Ectodermal cell (in vitro differentiated cells): ENCODE data around the gene DIP2C.
"Not testable (repeated sequence)": the region's sequence is repeated elsewhere in the genome, so short reads cannot be mapped to it uniquely, and the experiment has no call there.

Source experiments
- H3K27ac ChIP-seq: 2 replicates; pipeline ENCODE4 v1.7.0; 2013; ENCODE audit warnings: mild to moderate bottlenecking, low read depth, low read length; ENCODE audit not compliant: insufficient read depth, poor library complexity, severe bottlenecking
- H3K27me3 ChIP-seq: 2 replicates; pipeline ENCODE4 v1.7.0; 2013; ENCODE audit warnings: mild to moderate bottlenecking, low read length; ENCODE audit not compliant: insufficient read depth, control insufficient read depth, poor library complexity, severe bottlenecking
- H3K36me3 ChIP-seq: one replicate; pipeline ENCODE4 v1.7.0; 2013; ENCODE audit warnings: low read length; ENCODE audit not compliant: control insufficient read depth, insufficient read depth
- H3K4me1 ChIP-seq: one replicate; pipeline ENCODE4 v1.7.0; 2013; ENCODE audit warnings: low read length; ENCODE audit not compliant: control insufficient read depth, insufficient read depth
- H3K4me3 ChIP-seq: 2 replicates; pipeline ENCODE4 v1.7.0; 2013; ENCODE audit warnings: low read depth, low read length, control low read depth; ENCODE audit not compliant: insufficient read depth
- H3K9me3 ChIP-seq: 2 replicates; pipeline ENCODE4 v1.7.0; 2013; ENCODE audit warnings: mild to moderate bottlenecking, low read length, moderate library complexity; ENCODE audit not compliant: control insufficient read depth
- WGBS, 2 experiments: methylation state at CpG; one replicate each; pipeline ENCODE4 v1.1.7; 2013; ENCODE audit warnings: missing lambda C conversion rate in 2 of 2; 5-methylcytosine and 5-hydroxymethylcytosine counted together

DIP2C gene

DNA sequence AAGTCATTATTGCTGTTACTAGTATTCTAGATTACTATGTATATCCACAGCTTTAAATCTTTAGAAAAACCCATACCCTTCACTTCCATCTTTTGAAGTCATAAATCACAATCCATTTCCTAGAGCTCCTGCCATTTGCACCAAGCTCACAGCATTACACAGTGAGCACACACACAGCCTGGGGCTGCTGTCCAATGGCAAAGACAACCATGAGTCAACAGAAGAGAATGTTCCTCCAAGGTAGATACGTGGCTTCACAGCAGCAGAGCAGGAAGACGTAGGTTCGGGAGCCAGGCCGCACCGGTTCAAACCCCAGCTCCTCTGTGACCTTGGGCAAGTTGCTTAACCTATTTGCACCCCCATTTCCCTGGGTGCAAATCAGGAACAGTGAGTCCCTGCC is 234.6 kb downstream of the DIP2C start:
- H3K4me3 ChIP-seq: no peak overlapping the region
- no peak overlapping the region for H3K27ac ChIP-seq
- H3K4me1 ChIP-seq: no peaks in the 10 kb centered on the region
- H3K36me3 ChIP-seq: no peaks in the 10 kb centered on the region
- H3K9me3 ChIP-seq: no peaks in the 10 kb centered on the region
- 94 to 97% methylated on average over 5 of the region's 5 CpGs for WGBS, 2 experiments
- H3K27me3 ChIP-seq: no peaks in the 10 kb centered on the region

DNA sequence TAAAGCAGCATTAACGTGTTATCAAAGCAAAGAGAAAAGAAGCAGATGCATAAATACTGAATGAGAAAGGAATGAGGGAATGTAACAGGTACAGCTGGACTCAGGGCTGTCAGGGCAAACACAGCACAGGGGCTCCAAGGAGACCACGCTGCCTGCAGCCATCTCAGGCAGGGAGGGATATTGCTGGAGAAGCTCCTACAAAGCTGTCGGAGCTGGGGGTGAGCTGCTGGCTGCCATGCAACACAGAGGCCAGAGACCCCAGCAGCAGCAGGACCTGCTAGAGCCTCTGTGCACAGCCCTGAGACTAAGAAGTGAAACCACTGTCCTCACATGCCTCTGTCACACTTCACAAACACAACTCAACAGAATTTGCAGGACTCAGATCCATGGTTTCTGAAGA is 235.8 kb downstream of the DIP2C start:
- H3K36me3 ChIP-seq: no peaks in the 10 kb centered on the region
- 81 to 86% methylated on average over 3 of the region's 3 CpGs for WGBS, 2 experiments
- H3K4me1 ChIP-seq: no peaks in the 10 kb centered on the region
- H3K27me3 ChIP-seq: no peaks in the 10 kb centered on the region
- no peak overlapping the region for H3K4me3 ChIP-seq
- H3K9me3 ChIP-seq: no peaks in the 10 kb centered on the region
- H3K27ac ChIP-seq: no peak overlapping the region

DNA sequence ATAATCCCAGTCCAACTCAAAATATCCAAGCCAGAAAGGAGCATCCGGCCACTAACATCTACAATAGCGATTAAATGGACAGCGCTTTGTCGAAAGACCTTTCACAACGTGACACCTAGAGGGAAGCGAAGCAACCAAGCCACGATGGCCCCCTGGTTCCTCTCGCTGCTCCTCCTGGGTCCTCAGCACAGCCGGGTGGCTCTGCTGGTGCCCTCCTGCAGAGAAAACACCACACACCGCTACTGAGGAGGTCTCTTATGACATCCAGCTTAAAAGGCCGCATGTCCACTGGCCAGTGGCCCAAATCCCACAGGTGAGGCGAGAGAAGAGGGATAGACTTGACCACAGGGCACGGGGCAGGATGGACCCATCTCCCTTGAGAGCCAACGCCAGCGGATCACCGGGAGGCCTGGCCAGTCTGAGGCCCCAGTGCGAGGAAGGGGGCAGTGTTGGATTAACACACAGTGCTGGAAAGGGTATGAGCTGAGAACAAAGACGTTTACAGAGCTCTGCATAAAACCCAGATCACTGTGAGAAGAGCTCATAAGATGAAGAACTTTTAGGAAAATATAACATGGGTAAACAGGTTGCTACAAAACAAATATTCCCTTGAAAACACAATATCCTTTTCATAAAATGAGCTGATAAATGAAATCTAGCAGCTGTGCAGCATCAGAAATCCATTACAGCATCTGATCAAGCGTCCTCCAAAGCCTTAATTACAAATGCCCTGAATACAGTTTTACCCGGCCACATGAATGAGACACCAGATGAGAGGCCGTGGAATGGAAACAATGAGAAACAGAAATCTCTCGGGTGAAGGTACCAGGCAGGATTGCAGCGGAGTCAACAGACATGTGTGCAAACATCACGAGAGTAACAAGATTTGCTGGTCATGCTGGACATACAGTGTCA is 236.7 kb downstream of the DIP2C start:
- H3K27ac ChIP-seq: no peak overlapping the region
- no peaks in the 10 kb centered on the region for H3K9me3 ChIP-seq
- WGBS, 2 experiments: 92% methylated on average over 24 of the region's 24 CpGs
- no peaks in the 10 kb centered on the region for H3K27me3 ChIP-seq
- H3K36me3 ChIP-seq: no peaks in the 10 kb centered on the region
- H3K4me1 ChIP-seq: no peaks in the 10 kb centered on the region
- H3K4me3 ChIP-seq: no peak overlapping the region

DNA sequence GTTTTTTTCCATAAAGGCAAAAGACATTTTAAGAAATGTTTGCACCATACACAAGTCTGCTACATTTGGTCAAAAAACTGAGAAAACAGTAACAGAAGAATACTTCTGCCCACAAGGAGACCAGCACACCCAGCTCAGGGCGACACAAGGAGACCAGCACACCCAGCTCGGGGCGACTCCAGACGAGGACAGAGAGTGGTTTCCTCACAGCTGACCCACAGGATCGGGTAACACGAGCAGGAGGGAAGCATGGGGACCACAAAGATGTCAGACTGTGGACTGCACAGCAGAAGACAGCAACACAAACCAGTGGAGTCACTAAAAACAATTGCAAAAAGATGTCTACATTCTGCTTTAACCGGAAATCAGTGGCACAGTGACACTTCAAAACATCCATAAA is 237.6 kb downstream of the DIP2C start:
- no peaks in the 10 kb centered on the region for H3K36me3 ChIP-seq
- no peaks in the 10 kb centered on the region for H3K4me1 ChIP-seq
- no peaks in the 10 kb centered on the region for H3K9me3 ChIP-seq
- no peak overlapping the region for H3K27ac ChIP-seq
- WGBS, 2 experiments: 88 to 91% methylated on average over 7 of the region's 7 CpGs
- H3K4me3 ChIP-seq: no peak overlapping the region
- H3K27me3 ChIP-seq: no peaks in the 10 kb centered on the region

DNA sequence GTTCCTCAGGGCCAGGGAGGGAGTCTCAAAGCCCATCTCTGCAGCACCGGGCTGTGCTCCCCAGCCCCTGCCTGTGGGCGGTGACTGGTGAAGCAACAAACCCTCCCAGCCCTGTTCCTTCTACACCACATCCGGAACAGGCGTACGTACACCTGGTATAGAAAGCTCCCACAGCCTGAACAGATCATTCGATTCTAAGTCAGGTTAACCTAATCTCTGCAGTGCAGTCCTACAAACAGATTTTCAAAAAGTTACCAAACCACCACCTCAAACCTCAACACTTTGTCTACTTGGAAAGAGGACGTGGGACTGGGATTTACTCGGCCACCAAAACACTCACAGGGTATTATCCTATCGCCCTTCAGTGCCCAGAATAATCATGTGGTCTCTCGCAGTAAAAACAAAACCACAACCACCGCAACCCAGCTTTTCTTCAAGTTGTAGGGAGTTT is 238.4 kb downstream of the DIP2C start:
- H3K27me3 ChIP-seq: no peaks in the 10 kb centered on the region
- no peaks in the 10 kb centered on the region for H3K36me3 ChIP-seq
- H3K4me3 ChIP-seq: no peak overlapping the region
- no peaks in the 10 kb centered on the region for H3K9me3 ChIP-seq
- H3K27ac ChIP-seq: no peak overlapping the region
- WGBS, 2 experiments: 87 to 89% methylated on average over 11 of the region's 11 CpGs
- no peaks in the 10 kb centered on the region for H3K4me1 ChIP-seq

DNA sequence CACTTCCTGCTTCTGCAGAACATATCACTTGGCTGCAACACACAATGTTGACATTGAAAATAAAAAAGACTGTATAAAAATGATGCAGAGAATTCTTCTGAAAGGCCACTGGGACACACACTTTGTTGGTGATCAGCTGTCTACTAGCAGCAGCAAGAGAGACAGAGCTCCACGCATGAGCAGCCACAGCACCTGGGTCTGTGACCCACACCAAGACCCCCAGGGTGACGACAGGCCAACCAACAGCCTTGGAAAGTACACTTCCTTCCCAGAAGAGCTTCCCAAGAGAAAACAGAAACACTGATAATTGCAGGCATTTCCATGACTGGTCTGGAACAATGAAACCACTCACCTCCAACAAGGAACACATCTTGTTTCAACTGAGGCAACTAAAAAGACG is 239.0 kb downstream of the DIP2C start:
- Histone ChIP-seq H3K27ac (no peak overlapping the region), H3K4me3 (no peak overlapping the region), H3K4me1 (no peaks in the 10 kb centered on the region), H3K27me3 (no peaks in the 10 kb centered on the region), H3K36me3 (no peaks in the 10 kb centered on the region), H3K9me3 (no peaks in the 10 kb centered on the region)
- WGBS, 2 experiments: 89 to 93% methylated on average over 3 of the region's 3 CpGs

DNA sequence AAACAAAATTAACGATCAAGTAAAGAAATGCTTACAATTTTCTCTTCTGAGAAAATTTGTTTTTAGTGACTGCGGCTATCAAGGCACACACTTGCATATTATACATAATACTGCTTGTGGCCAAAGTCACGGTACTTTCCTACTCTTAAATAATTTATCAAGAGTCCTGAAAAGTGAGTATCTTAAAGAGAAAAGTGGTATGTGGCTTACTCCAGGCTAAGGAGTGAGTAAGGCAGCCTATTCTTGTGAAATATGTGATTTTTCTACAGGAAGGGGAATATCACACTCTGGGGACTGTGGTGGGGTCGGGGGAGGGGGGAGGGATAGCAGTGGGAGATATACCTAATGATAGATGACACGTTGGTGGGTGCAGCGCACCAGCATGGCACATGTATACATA is 240.1 kb downstream of the DIP2C start:
- not testable (repeated sequence) for H3K27me3 ChIP-seq, H3K4me1 ChIP-seq, H3K9me3 ChIP-seq, H3K4me3 ChIP-seq, H3K27ac ChIP-seq, H3K36me3 ChIP-seq
- 97 to 100% methylated on average over 2 to 3 of the region's 6 CpGs for WGBS, 2 experiments

DNA sequence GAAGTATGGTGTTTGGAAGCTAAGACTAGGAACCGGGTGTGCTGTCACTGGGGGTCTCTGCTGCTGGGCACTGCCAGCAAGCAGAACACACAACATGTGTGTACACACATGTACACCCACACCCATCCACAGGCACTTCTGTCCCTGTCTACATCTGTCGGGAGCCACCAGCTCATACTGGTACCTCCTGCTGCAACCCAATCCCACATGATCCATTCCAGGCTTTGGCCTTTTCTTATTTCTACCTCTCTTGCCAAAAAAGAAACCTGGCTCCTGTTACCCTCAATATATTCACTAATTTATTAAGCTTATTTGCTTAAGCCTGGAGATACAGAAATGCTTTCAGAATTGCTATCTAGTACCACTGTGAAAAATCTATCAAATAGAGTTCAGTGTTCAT is 246.0 kb downstream of the DIP2C start:
- no peaks in the 10 kb centered on the region for H3K4me1 ChIP-seq
- H3K27me3 ChIP-seq: no peaks in the 10 kb centered on the region
- no peak overlapping the region for H3K4me3 ChIP-seq
- no peaks in the 10 kb centered on the region for H3K9me3 ChIP-seq
- no peaks in the 10 kb centered on the region for H3K36me3 ChIP-seq
- H3K27ac ChIP-seq: no peak overlapping the region
- 90% methylated on average over 2 of the region's 2 CpGs for WGBS, 2 experiments

DNA sequence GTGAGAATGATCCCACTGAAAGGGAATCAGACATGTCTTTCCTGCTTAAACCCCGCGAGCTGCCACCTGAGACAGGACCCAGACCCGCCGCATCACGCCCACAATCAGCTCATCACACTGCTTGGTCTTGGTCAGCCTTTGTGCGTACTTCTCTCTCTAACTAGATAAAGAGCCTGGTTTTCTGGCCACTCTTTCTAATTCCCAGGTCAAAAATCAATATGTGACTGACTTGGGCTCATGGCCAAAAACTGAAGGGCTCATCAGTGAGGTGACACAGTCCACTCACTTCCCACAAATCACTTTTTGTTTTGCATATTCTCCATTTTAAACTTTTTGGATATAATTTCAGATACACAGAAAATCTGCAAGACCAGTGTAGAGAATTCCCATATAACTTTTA is 247.3 kb downstream of the DIP2C start:
- no peaks in the 10 kb centered on the region for H3K27me3 ChIP-seq
- no peak overlapping the region for H3K27ac ChIP-seq
- H3K4me1 ChIP-seq: no peaks in the 10 kb centered on the region
- no peaks in the 10 kb centered on the region for H3K9me3 ChIP-seq
- WGBS, 2 experiments: 94% methylated on average over 6 of the region's 6 CpGs
- H3K4me3 ChIP-seq: no peak overlapping the region
- H3K36me3 ChIP-seq: no peaks in the 10 kb centered on the region

DNA sequence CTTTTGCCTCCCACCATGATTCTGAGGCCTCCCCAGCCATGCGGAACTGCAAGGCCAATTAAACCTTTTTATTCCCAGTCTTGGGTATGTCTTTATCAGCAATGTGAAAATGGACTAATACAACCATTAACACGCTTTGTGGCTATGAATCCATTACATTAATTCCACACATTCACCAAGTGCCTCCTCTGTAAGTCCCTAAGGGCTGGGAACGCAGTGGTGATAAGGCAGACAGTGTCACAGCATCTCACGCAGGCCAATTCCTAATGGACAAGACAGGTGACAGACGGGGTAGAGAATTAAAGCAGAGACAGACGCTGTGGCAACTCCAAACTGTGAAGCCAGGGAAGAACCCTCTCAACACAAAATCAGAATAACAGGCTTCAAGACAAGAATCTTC is 247.8 kb downstream of the DIP2C start:
- H3K4me1 ChIP-seq: no peaks in the 10 kb centered on the region
- no peaks in the 10 kb centered on the region for H3K9me3 ChIP-seq
- H3K27ac ChIP-seq: no peak overlapping the region
- H3K4me3 ChIP-seq: no peak overlapping the region
- no peaks in the 10 kb centered on the region for H3K27me3 ChIP-seq
- H3K36me3 ChIP-seq: no peaks in the 10 kb centered on the region
- 92 to 97% methylated on average over 6 of the region's 6 CpGs for WGBS, 2 experiments
